Adipocyte (in vitro differentiated cells): ENCODE results near the gene INS.
"Not testable (repeated sequence)": the region's sequence is repeated elsewhere in the genome, so short reads cannot be mapped to it uniquely, and the experiment has no call there.

Experiments
- DNase-seq: peaks from one replicate; pipeline ENCODE4 v3.0.0-alpha.2; 2015; ENCODE audit warnings: low read depth
- H3K27me3 ChIP-seq: replicated peaks from 2 replicates; pipeline ENCODE4 v1.7.0; 2013; ENCODE audit warnings: mild to moderate bottlenecking, low read length, moderate library complexity; ENCODE audit not compliant: control insufficient read depth, insufficient read depth
- H3K36me3 ChIP-seq: 2 replicates; pipeline ENCODE4 v1.7.0; 2013; ENCODE audit warnings: low read length, mild to moderate bottlenecking, moderate library complexity; ENCODE audit not compliant: control insufficient read depth, insufficient read depth, severe bottlenecking
- H3K4me1 ChIP-seq: 2 replicates; pipeline ENCODE4 v1.7.0; 2013; ENCODE audit warnings: mild to moderate bottlenecking, low read length, moderate library complexity; ENCODE audit not compliant: control insufficient read depth, insufficient read depth
- H3K4me3 ChIP-seq: 2 replicates; pipeline ENCODE4 v1.7.0; 2013; ENCODE audit warnings: mild to moderate bottlenecking, low read length, moderate library complexity
- H3K9ac ChIP-seq: 2 replicates; pipeline ENCODE4 v1.7.0; 2013; ENCODE audit warnings: mild to moderate bottlenecking, low read length, moderate library complexity
- H3K9me3 ChIP-seq: 2 replicates; pipeline ENCODE4 v1.7.0; 2013; ENCODE audit warnings: mild to moderate bottlenecking, low read length, moderate library complexity; ENCODE audit not compliant: control insufficient read depth

Gene INS

GRCh38 chr11:2187280-2187707 lies 26.3 kb upstream of the INS start:
- peaks cover 67% of the 10 kb centered on the region for H3K27me3 ChIP-seq
- H3K36me3 ChIP-seq: no peaks in the 10 kb centered on the region
- no peak overlapping the region for H3K9ac ChIP-seq
- DNase-seq: no peak
- no peak overlapping the region for H3K4me3 ChIP-seq
- H3K9me3 ChIP-seq: no peaks in the 10 kb centered on the region
- no peaks in the 10 kb centered on the region for H3K4me1 ChIP-seq

GRCh38 chr11:2186669-2187279 lies 25.8 kb upstream of the INS start:
- peak; percentile 40 for DNase-seq
- no peaks in the 10 kb centered on the region for H3K36me3 ChIP-seq
- H3K9me3 ChIP-seq: no peaks in the 10 kb centered on the region
- H3K4me1 ChIP-seq: no peaks in the 10 kb centered on the region
- no peak overlapping the region for H3K4me3 ChIP-seq
- peaks cover 67% of the 10 kb centered on the region for H3K27me3 ChIP-seq
- H3K9ac ChIP-seq: no peak overlapping the region

- DNase-seq: no peak
- no peak overlapping the region for H3K4me3 ChIP-seq
- H3K9ac ChIP-seq: no peak overlapping the region
- no peaks in the 10 kb centered on the region for H3K4me1 ChIP-seq
- H3K36me3 ChIP-seq: no peaks in the 10 kb centered on the region
- no peaks in the 10 kb centered on the region for H3K9me3 ChIP-seq
- H3K27me3 ChIP-seq: peaks cover 64% of the 10 kb centered on the region
Measured at GRCh38 chr11:2185324-2186085, 24.5 kb upstream of the INS start.

GRCh38 chr11:2182692-2183474 lies 21.9 kb upstream of the INS start:
- Histone ChIP-seq H3K4me1 (no peaks in the 10 kb centered on the region), H3K9ac (no peak overlapping the region), H3K9me3 (no peaks in the 10 kb centered on the region), H3K4me3 (no peak overlapping the region), H3K27me3 (peaks cover 61% of the 10 kb centered on the region), H3K36me3 (no peaks in the 10 kb centered on the region)
- no peak for DNase-seq

GRCh38 chr11:2182075-2182474 lies 21.1 kb upstream of the INS start:
- H3K4me3 ChIP-seq: no peak overlapping the region
- peaks cover 53% of the 10 kb centered on the region for H3K27me3 ChIP-seq
- no peak overlapping the region for H3K9ac ChIP-seq
- no peaks in the 10 kb centered on the region for H3K4me1 ChIP-seq
- DNase-seq: no peak
- no peaks in the 10 kb centered on the region for H3K9me3 ChIP-seq
- H3K36me3 ChIP-seq: no peaks in the 10 kb centered on the region

- no peak for DNase-seq
- Histone ChIP-seq H3K4me3 (no peak overlapping the region), H3K36me3 (no peaks in the 10 kb centered on the region), H3K9ac (no peak overlapping the region), H3K9me3 (no peaks in the 10 kb centered on the region), H3K27me3 (peaks cover 47% of the 10 kb centered on the region), H3K4me1 (no peaks in the 10 kb centered on the region)
Measured at GRCh38 chr11:2180789-2181370, 19.9 kb upstream of the INS start.

GRCh38 chr11:2180347-2180746 lies 19.3 kb upstream of the INS start:
- DNase-seq: no peak
- Histone ChIP-seq H3K27me3 (peaks cover 42% of the 10 kb centered on the region), H3K36me3 (no peaks in the 10 kb centered on the region), H3K4me1 (no peaks in the 10 kb centered on the region), H3K9me3 (no peaks in the 10 kb centered on the region), H3K9ac (no peak overlapping the region), H3K4me3 (no peak overlapping the region)

- H3K36me3 ChIP-seq: no peaks in the 10 kb centered on the region
- no peak overlapping the region for H3K4me3 ChIP-seq
- H3K4me1 ChIP-seq: no peaks in the 10 kb centered on the region
- H3K27me3 ChIP-seq: peaks cover 34% of the 10 kb centered on the region
- no peak for DNase-seq
- H3K9me3 ChIP-seq: no peaks in the 10 kb centered on the region
- no peak overlapping the region for H3K9ac ChIP-seq
Measured at GRCh38 chr11:2179516-2179915, 18.5 kb upstream of the INS start.

- Histone ChIP-seq H3K36me3 (no peaks in the 10 kb centered on the region), H3K9ac (no peak overlapping the region), H3K4me3 (no peak overlapping the region), H3K27me3 (peaks cover 30% of the 10 kb centered on the region), H3K9me3 (no peaks in the 10 kb centered on the region), H3K4me1 (no peaks in the 10 kb centered on the region)
- peak; percentile 62 for DNase-seq
Measured at GRCh38 chr11:2178906-2179494, 18.0 kb upstream of the INS start.

- H3K36me3 ChIP-seq, H3K9me3 ChIP-seq, H3K9ac ChIP-seq, H3K4me1 ChIP-seq, H3K4me3 ChIP-seq, DNase-seq: not testable (repeated sequence)
- peaks cover 30% of the 10 kb centered on the region for H3K27me3 ChIP-seq
Measured at GRCh38 chr11:2178055-2178773, 17.2 kb upstream of the INS start.
